ENCODE results near the gene FAS. TPM values are rescaled to one million over a fixed set of nuclear protein-coding genes. Genes with fewer than 3 reads are reported as not detected.

FAS gene
- total RNA-seq, 2 experiments from 2014 or later, result 7.7 to 19.2 TPM

DNA sequence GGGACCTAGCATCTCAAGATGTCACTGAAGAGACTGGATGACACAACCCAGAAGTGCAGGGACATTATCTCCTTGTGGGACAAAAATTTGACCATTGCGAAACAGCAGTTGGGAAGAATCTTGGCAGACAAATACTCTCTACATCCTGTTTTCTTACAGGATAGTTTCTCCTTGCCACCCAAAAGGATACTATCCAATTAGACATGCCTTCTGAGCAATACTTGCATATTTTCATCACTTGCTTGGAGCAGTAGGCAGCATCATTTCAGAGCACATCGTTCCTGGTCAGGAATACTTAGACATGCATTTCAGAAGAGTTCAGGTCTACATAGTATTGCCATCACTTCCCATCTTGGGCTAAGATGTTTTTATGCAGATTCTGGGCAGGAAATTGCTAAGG lies 56.8 kb downstream of the FAS start:
- no TSS peak for BruUV-seq (replicated peaks)
- Histone ChIP-seq H3K36me3 (ENCODE audit: insufficient read depth, low read length) (no peaks in the 10 kb centered on the region), H3K9me3 (ENCODE audit: low read length) (no peaks in the 10 kb centered on the region), H3K4me2 (ENCODE audit: low read length) (no peak overlapping the region), H3K9me2 (ENCODE audit: insufficient read depth, low read length) (no peaks in the 10 kb centered on the region), H3K79me2 (ENCODE audit: insufficient read depth, low read depth, low read length) (no peaks in the 10 kb centered on the region), H4K20me1 (ENCODE audit: insufficient read depth, low read length) (no peaks in the 10 kb centered on the region), H3K4me3 (ENCODE audit: low read depth, low read length, poor library complexity, severe bottlenecking) (no peak overlapping the region), H2AFZ (ENCODE audit: low read length) (no peak overlapping the region), H3K4me1 (ENCODE audit: insufficient read depth, low read length, poor library complexity, severe bottlenecking) (no peaks in the 10 kb centered on the region), H3K27ac (ENCODE audit: low read depth, low read length, poor library complexity, severe bottlenecking) (no peak overlapping the region)
- POLR2A ChIA-PET, result no interaction called here
- CTCF ChIA-PET (ENCODE audit: unreplicated experiment), result no interaction called here
- TF ChIP-seq EZH2phosphoT487 (IDR thresholded peaks at IDR 0.05; ENCODE audit: borderline replicate concordance, low read depth, low read length), result no peak
- no peak for TF ChIP-seq CTCF (conservative IDR thresholded peaks at IDR 0.05; ENCODE audit: low read length)
- intact Hi-C loops (cut with micrococcal nuclease; ENCODE audit: unreplicated experiment), result no loop called here
- no peak for DNase-seq (ENCODE audit: low spot score)

GRCh38 chr10:89051593-89051992 lies 61.0 kb downstream of the FAS start:
- POLR2A ChIA-PET, result no interaction called here
- intact Hi-C loops (cut with micrococcal nuclease; ENCODE audit: unreplicated experiment), result no loop called here
- CTCF ChIA-PET (ENCODE audit: unreplicated experiment), result no interaction called here
- H3K4me1 ChIP-seq (ENCODE audit: insufficient read depth, low read length, poor library complexity, severe bottlenecking), result no peaks in the 10 kb centered on the region
- no peaks in the 10 kb centered on the region for H3K9me3 ChIP-seq (ENCODE audit: low read length)
- no peak for DNase-seq (ENCODE audit: low spot score)
- H3K9me2 ChIP-seq (ENCODE audit: insufficient read depth, low read length), result no peaks in the 10 kb centered on the region
- no peak overlapping the region for H3K27ac ChIP-seq (ENCODE audit: low read depth, low read length, poor library complexity, severe bottlenecking)
- H3K36me3 ChIP-seq (ENCODE audit: insufficient read depth, low read length), result no peaks in the 10 kb centered on the region
- TF ChIP-seq CTCF (conservative IDR thresholded peaks at IDR 0.05; ENCODE audit: low read length), result no peak
- TF ChIP-seq EZH2phosphoT487 (IDR thresholded peaks at IDR 0.05; ENCODE audit: borderline replicate concordance, low read depth, low read length), result no peak
- no peaks in the 10 kb centered on the region for H3K79me2 ChIP-seq (ENCODE audit: insufficient read depth, low read depth, low read length)
- H3K4me3 ChIP-seq (ENCODE audit: low read depth, low read length, poor library complexity, severe bottlenecking), result no peak overlapping the region
- no TSS peak for BruUV-seq (replicated peaks)
- H3K4me2 ChIP-seq (ENCODE audit: low read length), result no peak overlapping the region
- H4K20me1 ChIP-seq (ENCODE audit: insufficient read depth, low read length), result no peaks in the 10 kb centered on the region
- no peak overlapping the region for H2AFZ ChIP-seq (ENCODE audit: low read length)

DNA sequence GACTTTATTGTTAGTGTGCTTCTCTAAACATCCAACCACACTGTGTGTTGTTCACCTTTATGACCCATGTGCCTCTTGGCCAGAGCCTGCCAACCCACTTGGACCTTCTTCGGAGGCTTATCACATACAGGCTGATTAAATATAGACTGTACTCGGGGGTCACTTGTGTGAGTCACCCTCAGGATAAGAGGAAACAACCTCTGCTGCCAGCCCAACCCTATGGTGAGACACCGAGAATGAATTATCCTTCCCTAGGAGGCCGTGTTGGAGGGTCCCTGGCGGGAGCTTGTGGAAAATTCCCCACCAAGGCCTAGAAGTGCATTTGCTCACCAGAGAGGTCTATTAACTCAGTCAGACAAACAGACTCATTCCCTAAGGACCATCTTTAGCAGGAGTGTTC lies 63.0 kb downstream of the FAS start:
- Histone ChIP-seq H3K79me2 (ENCODE audit: insufficient read depth, low read depth, low read length) (no peaks in the 10 kb centered on the region), H3K4me3 (ENCODE audit: low read depth, low read length, poor library complexity, severe bottlenecking) (no peak overlapping the region), H3K36me3 (ENCODE audit: insufficient read depth, low read length) (no peaks in the 10 kb centered on the region), H3K27ac (ENCODE audit: low read depth, low read length, poor library complexity, severe bottlenecking) (no peak overlapping the region), H3K9me3 (ENCODE audit: low read length) (no peaks in the 10 kb centered on the region), H4K20me1 (ENCODE audit: insufficient read depth, low read length) (no peaks in the 10 kb centered on the region), H2AFZ (ENCODE audit: low read length) (no peak overlapping the region), H3K4me2 (ENCODE audit: low read length) (no peak overlapping the region), H3K9me2 (ENCODE audit: insufficient read depth, low read length) (no peaks in the 10 kb centered on the region), H3K4me1 (ENCODE audit: insufficient read depth, low read length, poor library complexity, severe bottlenecking) (no peaks in the 10 kb centered on the region)
- TF ChIP-seq CTCF (conservative IDR thresholded peaks at IDR 0.05; ENCODE audit: low read length), result no peak
- TF ChIP-seq EZH2phosphoT487 (IDR thresholded peaks at IDR 0.05; ENCODE audit: borderline replicate concordance, low read depth, low read length), result no peak
- DNase-seq (ENCODE audit: low spot score), result no peak
- POLR2A ChIA-PET, result no interaction called here
- intact Hi-C loops (cut with micrococcal nuclease; ENCODE audit: unreplicated experiment), result no loop called here
- CTCF ChIA-PET (ENCODE audit: unreplicated experiment), result no interaction called here
- no TSS peak for BruUV-seq (replicated peaks)
